GM18508 (cell line): ENCODE results near the gene NIPAL3.
"Not testable (repeated sequence)": the region's sequence is repeated elsewhere in the genome, so short reads cannot be mapped to it uniquely, and the experiment has no call there.

Source experiments
- ATAC-seq: cut with Tn5 transposase; IDR thresholded peaks from one replicate; pipeline ENCODE4 v1.9.1; 2021; ENCODE audit warnings: moderate number of reproducible peaks; ENCODE audit not compliant: insufficient read depth, unreplicated experiment

The NIPAL3 gene

GRCh38 chr1:24452922-24453485 is 37.4 kb downstream of the NIPAL3 start:
- ATAC-seq = no peak

GRCh38 chr1:24454673-24455072 is 39.1 kb downstream of the NIPAL3 start:
- no peak for ATAC-seq

- ATAC-seq = no peak
Observed at GRCh38 chr1:24455272-24455671, 39.7 kb downstream of the NIPAL3 start.

GRCh38 chr1:24457866-24458265 is 42.3 kb downstream of the NIPAL3 start:
- ATAC-seq = no peak

- ATAC-seq = no peak
Observed at GRCh38 chr1:24459551-24460266, 44.1 kb downstream of the NIPAL3 start.

GRCh38 chr1:24462128-24462527 is 46.5 kb downstream of the NIPAL3 start:
- ATAC-seq = not testable (repeated sequence)

- no peak for ATAC-seq
Observed at GRCh38 chr1:24463776-24464735, 48.5 kb downstream of the NIPAL3 start.

- ATAC-seq = no peak
Observed at GRCh38 chr1:24465099-24465498, 49.5 kb downstream of the NIPAL3 start.

- no peak for ATAC-seq
Observed at GRCh38 chr1:24465638-24466037, 50.0 kb downstream of the NIPAL3 start.

GRCh38 chr1:24468685-24469316 is 53.2 kb downstream of the NIPAL3 start:
- ATAC-seq = no peak

- no peak for ATAC-seq
Observed at GRCh38 chr1:24470592-24470991, 55.0 kb downstream of the NIPAL3 start.

- ATAC-seq = no peak
Observed at GRCh38 chr1:24472527-24473251, 57.1 kb downstream of the NIPAL3 start.

GRCh38 chr1:24474193-24474592 is 58.6 kb downstream of the NIPAL3 start:
- no peak for ATAC-seq

- no peak for ATAC-seq
Observed at GRCh38 chr1:24475700-24476099, 60.1 kb downstream of the NIPAL3 start.

- no peak for ATAC-seq
Observed at GRCh38 chr1:24476571-24476970, 61.0 kb downstream of the NIPAL3 start.

- no peak for ATAC-seq
Observed at GRCh38 chr1:24477309-24477708, 61.7 kb downstream of the NIPAL3 start.

GRCh38 chr1:24481101-24481500 is 65.5 kb downstream of the NIPAL3 start:
- ATAC-seq = no peak

- no peak for ATAC-seq
Observed at GRCh38 chr1:24481843-24482610, 66.4 kb downstream of the NIPAL3 start.

GRCh38 chr1:24483441-24483840 is 67.8 kb downstream of the NIPAL3 start:
- no peak for ATAC-seq
